CD14-positive monocyte (primary cell): ENCODE results near the gene GALC. TPM values are rescaled to one million over a fixed set of nuclear protein-coding genes. Genes with fewer than 3 reads are reported as not detected.

Experiments
- DNase-seq, 3 donors: peaks; one replicate each; pipeline ENCODE4 v3.0.0-alpha.2; 2011 to 2022
- H2AFZ ChIP-seq: 2 replicates; pipeline ENCODE4 v1.6.0; 2012; ENCODE audit warnings: mild to moderate bottlenecking, low read depth, low read length, inconsistent platforms; ENCODE audit not compliant: insufficient read depth, poor library complexity, severe bottlenecking
- H3K27ac ChIP-seq, 2 donors: 1 replicate in 1 of 2; 2 replicates in 1 of 2; pipeline ENCODE4 v1.5.1; 2012 to 2013; ENCODE audit warnings: low read length in 2 of 2, control low read depth in 1 of 2, inconsistent platforms in 1 of 2, low read depth in 1 of 2, mild to moderate bottlenecking in 1 of 2
- H3K27me3 ChIP-seq, 2 donors: one replicate each; pipeline versions ENCODE4 v1.6.0 to v1.6.1; 2011 to 2013; ENCODE audit warnings: low read length in 2 of 2; ENCODE audit not compliant: control insufficient read depth in 2 of 2, insufficient read depth in 2 of 2
- H3K36me3 ChIP-seq, 2 donors: replicated peaks in 1 of 2; 1 replicate in 1 of 2; 2 replicates in 1 of 2; pipeline versions ENCODE4 v1.5.1 to v1.6.1; 2012 to 2013; ENCODE audit warnings: low read length in 2 of 2, control low read depth in 1 of 2, inconsistent platforms in 1 of 2, mild to moderate bottlenecking in 1 of 2; ENCODE audit not compliant: insufficient read depth in 2 of 2, control insufficient read depth in 1 of 2
- H3K4me1 ChIP-seq, 2 donors: 1 replicate in 1 of 2; 2 replicates in 1 of 2; pipeline versions ENCODE4 v1.5.1 to v1.6.1; 2012 to 2013; ENCODE audit warnings: low read length in 2 of 2, control low read depth in 1 of 2, inconsistent platforms in 1 of 2, mild to moderate bottlenecking in 1 of 2, moderate library complexity in 1 of 2; ENCODE audit not compliant: insufficient read depth in 2 of 2, control insufficient read depth in 1 of 2
- H3K4me2 ChIP-seq: replicated peaks from 2 replicates; pipeline ENCODE3; 2012; ENCODE audit warnings: low read length, moderate library complexity, mild to moderate bottlenecking; ENCODE audit not compliant: poor library complexity, severe bottlenecking; ENCODE audit errors: extremely low read depth
- H3K4me3 ChIP-seq, 3 experiments: fragments of 200-600 bp in 1 of 3; sonication (generic) in 1 of 3; replicated peaks in 1 of 3; 1 replicate in 2 of 3; 2 replicates in 1 of 3; pipeline ENCODE4 v1.5.1; 2011 to 2013; ENCODE audit warnings: low read length in 3 of 3, mild to moderate bottlenecking in 3 of 3, control low read depth in 2 of 3, low read depth in 2 of 3, inconsistent platforms in 1 of 3, moderate library complexity in 1 of 3
- H3K79me2 ChIP-seq: 2 replicates; pipeline ENCODE4 v1.6.0; 2012; ENCODE audit warnings: mild to moderate bottlenecking, control low read depth, inconsistent platforms, low read length, moderate library complexity; ENCODE audit not compliant: insufficient read depth
- H3K9ac ChIP-seq: 2 replicates; pipeline ENCODE4 v1.6.0; 2017; ENCODE audit warnings: low read length, mild to moderate bottlenecking; ENCODE audit not compliant: insufficient read depth, poor library complexity, severe bottlenecking
- H3K9me3 ChIP-seq, 2 donors: replicated peaks in 1 of 2; 1 replicate in 1 of 2; 2 replicates in 1 of 2; pipeline versions ENCODE4 v1.5.1 to v1.6.1; 2012 to 2013; ENCODE audit warnings: low read length in 2 of 2, control low read depth in 1 of 2; ENCODE audit not compliant: control insufficient read depth in 1 of 2, insufficient read depth in 1 of 2
- H4K20me1 ChIP-seq: 2 replicates; pipeline ENCODE4 v1.6.0; 2012; ENCODE audit warnings: mild to moderate bottlenecking, low read length, control low read depth, moderate library complexity; ENCODE audit not compliant: insufficient read depth
- H3K27ac Mint-ChIP-seq, 7 donors: one replicate each; pipeline ENCODE4 v1.8.0; 2020; ENCODE audit warnings: mild to moderate bottlenecking in 7 of 7, mixed read lengths in 7 of 7, moderate library complexity in 6 of 7, inconsistent platforms in 2 of 7
- H3K27me3 Mint-ChIP-seq, 3 donors: one replicate each; pipeline ENCODE4 v1.8.0; 2021 to 2022; ENCODE audit warnings: low read depth in 3 of 3, mild to moderate bottlenecking in 3 of 3, mixed read lengths in 3 of 3, moderate library complexity in 3 of 3, inconsistent platforms in 1 of 3
- H3K36me3 Mint-ChIP-seq, 2 donors: one replicate each; pipeline ENCODE4 v1.8.0; 2020; ENCODE audit warnings: mixed read lengths in 2 of 2, inconsistent platforms in 1 of 2, mild to moderate bottlenecking in 1 of 2
- H3K4me1 Mint-ChIP-seq: one replicate; pipeline ENCODE4 v1.8.0; 2020; ENCODE audit warnings: mild to moderate bottlenecking, mixed read lengths
- H3K4me3 Mint-ChIP-seq, 2 donors: one replicate each; pipeline ENCODE4 v1.8.0; 2020; ENCODE audit warnings: mild to moderate bottlenecking in 2 of 2, mixed read lengths in 2 of 2, moderate library complexity in 1 of 2
- H3K9me3 Mint-ChIP-seq, 7 donors: one replicate each; pipeline ENCODE4 v1.8.0; 2020 to 2022; ENCODE audit warnings: mixed read lengths in 7 of 7, mild to moderate bottlenecking in 6 of 7, moderate library complexity in 6 of 7, inconsistent platforms in 2 of 7
- CTCF ChIP-seq: fragments of 200-600 bp; IDR thresholded peaks from one replicate; pipeline ENCODE4 v1.8.0; 2022; ENCODE audit warnings: antibody characterized with exemption, mild to moderate bottlenecking
- WGBS: methylation state at CpG from one replicate; pipeline ENCODE4 v1.1.5; 2013; ENCODE audit warnings: missing lambda C conversion rate; ENCODE audit not compliant: insufficient coverage; 5-methylcytosine and 5-hydroxymethylcytosine counted together
- intact Hi-C, 2 donors: fragments of 100-400 bp; cut with micrococcal nuclease; formaldehyde crosslinking; loops; one replicate each; pipeline versions ENCODE4 v1.15.0 to v1.15.1; 2023
- polyA plus RNA-seq, 3 donors: library from polyadenylated mRNA; depleted of rRNA in 1 of 3; unstranded in 2 of 3; stranded (reverse) in 1 of 3; fragments of 300-500 nt in 2 of 3; fragments of >200 nt in 1 of 3; fragmentation: Illumina TruSeq in 2 of 3; gene quantifications; 1 replicate in 2 of 3; 2 replicates in 1 of 3; pipeline ENCODE4 v1.2.3, GENCODE V29; 2012 to 2021

Gene GALC
- polyA plus RNA-seq, 3 donors, result 28.6 to 40.6 (median 33.8) TPM

- Mint-ChIP-seq H3K4me3 (peak overlapping the region in 1 of 2 donors; percentile 50), H3K9me3 (peaks cover 0 to 2% (median 0%) of the 10 kb centered on the region in 7 donors), H3K36me3 (peaks cover 4% of the 10 kb centered on the region in 2 donors), H3K4me1 (peaks cover 74% of the 10 kb centered on the region), H3K27ac (peak overlapping the region; percentile 75 to 94 (median 90)), H3K27me3 (no peaks in the 10 kb centered on the region)
- no peaks in the 10 kb centered on the region for H3K36me3 ChIP-seq
- peaks cover 61 to 83% of the 10 kb centered on the region in 2 donors for H3K4me1 ChIP-seq
- H3K27me3 ChIP-seq, result no peaks in the 10 kb centered on the region
- H2AFZ ChIP-seq, result no peak overlapping the region
- intact Hi-C loops, result loop anchor here in 1 of 2 donors (10.0 kb wide), 1 partner anchor 46 kb away; no protein-coding TSS in a partner anchor
- no peaks in the 10 kb centered on the region for H3K9me3 ChIP-seq
- WGBS, result no CpG with 5 or more reads among the region's 2 CpGs
- H3K9ac ChIP-seq, result no peak overlapping the region
- peak; percentile 79 to 92 (median 90) for DNase-seq
- H3K27ac ChIP-seq, result peak overlapping the region in 1 of 2 donors; percentile 73
- peak overlapping the region; percentile 14 for H3K4me2 ChIP-seq
- H3K4me3 ChIP-seq, result peak overlapping the region in 1 of 3 experiments; percentile 18
- peaks cover 10% of the 10 kb centered on the region for H3K79me2 ChIP-seq
- TF ChIP-seq CTCF, result peak; percentile 8
- no peaks in the 10 kb centered on the region for H4K20me1 ChIP-seq
These were observed 6.3 kb upstream of the GALC start for GRCh38 chr14:87999277-87999676.

- Histone ChIP-seq H3K79me2 (peaks cover 5% of the 10 kb centered on the region), H3K4me1 (peaks cover 62 to 78% of the 10 kb centered on the region in 2 donors), H3K9me3 (no peaks in the 10 kb centered on the region), H3K4me3 (peak overlapping the region in 1 of 3 experiments; percentile 18), H3K9ac (no peak overlapping the region), H3K36me3 (no peaks in the 10 kb centered on the region), H2AFZ (no peak overlapping the region), H4K20me1 (no peaks in the 10 kb centered on the region), H3K27ac (peak overlapping the region; percentile 17 to 73), H3K27me3 (no peaks in the 10 kb centered on the region), H3K4me2 (no peak overlapping the region)
- Mint-ChIP-seq H3K27me3 (no peaks in the 10 kb centered on the region), H3K27ac (peak overlapping the region in 6 of 7 donors; percentile 75 to 94 (median 90)), H3K4me1 (peaks cover 74% of the 10 kb centered on the region), H3K9me3 (peaks cover 0 to 2% (median 0%) of the 10 kb centered on the region in 7 donors), H3K36me3 (peaks cover 4% of the 10 kb centered on the region in 2 donors), H3K4me3 (no peak overlapping the region)
- DNase-seq, result no peak
- no peak for TF ChIP-seq CTCF
- intact Hi-C loops, result loop anchor here in 1 of 2 donors (10.0 kb wide), 1 partner anchor 46 kb away; no protein-coding TSS in a partner anchor
These were observed 5.5 kb upstream of the GALC start for GRCh38 chr14:87998482-87998881.
